ENCODE measurements around the gene HOXA11. TPM values are rescaled to one million over a fixed set of nuclear protein-coding genes. Genes with fewer than 3 reads are reported as not detected.
A peak's percentile ranks its signal among the peaks of the same experiment; 100 is the strongest.

Gene HOXA11
- total and polyA plus RNA-seq, 10 of the 15 experiments (the other 5 are each of a cell fraction or from before 2014, with no cell fraction given) = not detected

- FAIRE-seq = no peak
- H3K36me3 ChIP-seq (ENCODE audit: control insufficient read depth in 2 of 2, insufficient read depth in 2 of 2, low read length in 1 of 2) = no peaks in the 10 kb centered on the region; a peak in 1 of 4 replicates
- ATAC-seq = no peak
- DNase-seq (ENCODE audit: low read depth, low spot score) = no peak
- WGBS (ENCODE audit: insufficient coverage, insufficient replicate concordance, low lambda C conversion rate, missing lambda C conversion rate) = 32% methylated on average over 39 of the region's 46 CpGs
- BruUV-seq (replicated peaks) = no TSS peak
- intact Hi-C loops (cut with micrococcal nuclease; ENCODE audit: unreplicated experiment) = no loop called here
- no peaks in the 10 kb centered on the region for H3K79me2 ChIP-seq (ENCODE audit: control insufficient read depth, insufficient read depth, low read length)
- H3K9me3 ChIP-seq (replicated peaks; ENCODE audit: control insufficient read depth, insufficient read depth, low read length) = peaks cover 2% of the 10 kb centered on the region; the same call in 1 of the 3 replicates
- in situ Hi-C loops (cut with MboI) = loop anchor here (25.0 kb wide), 1 partner anchor 1079 kb away; no protein-coding TSS in a partner anchor
- no peak overlapping the region for H3K4me3 ChIP-seq
- POLR2A ChIA-PET = no interaction called here
- SMC1A ChIA-PET (ENCODE audit: uncharacterized antibody, unreplicated experiment) = no interaction called here
- no peaks in the 10 kb centered on the region for H3K4me1 ChIP-seq (ENCODE audit: control insufficient read depth, insufficient read depth, low read length)
- RAD21 ChIA-PET (ENCODE audit: unreplicated experiment) = no interaction called here
- H3K27me3 ChIP-seq (replicated peaks in 1 of 2; ENCODE audit: control insufficient read depth in 2 of 2, insufficient read depth in 2 of 2, low read length in 1 of 2) = peaks cover 19 to 41% of the 10 kb centered on the region in 2 experiments
- CTCF ChIA-PET = interaction anchor here (1.0 kb wide), 1 partner anchor 16 kb away, joined by 4 read pairs; no protein-coding TSS in a partner anchor
- H2AFZ ChIP-seq (ENCODE audit: control insufficient read depth, low read depth, low read length) = no peak overlapping the region
- H3K9ac ChIP-seq (ENCODE audit: control insufficient read depth, insufficient read depth, low read length) = no peak overlapping the region
- no peak overlapping the region for H3K4me2 ChIP-seq (ENCODE audit: control insufficient read depth, insufficient read depth)
- no peak for TF ChIP-seq SPI1 (IDR thresholded peaks at IDR 0.05; ENCODE audit: borderline replicate concordance, insufficient read depth, low read depth, low read length)
- TF ChIP-seq NRF1 (conservative IDR thresholded peaks at IDR 0.05; ENCODE audit: low read depth, low read length) = no peak
- no peak for TF ChIP-seq MEF2B (IDR thresholded peaks at IDR 0.05; ENCODE audit: partially characterized antibody, poor library complexity, severe bottlenecking)
- H4K20me1 ChIP-seq (ENCODE audit: control insufficient read depth, insufficient read depth) = no peaks in the 10 kb centered on the region
- no peak overlapping the region for H3K27ac ChIP-seq (ENCODE audit: control insufficient read depth, insufficient read depth)
Observed at GRCh38 chr7:27165996-27166530, 19.0 kb downstream of the HOXA11 start.

GRCh38 chr7:27165089-27165995 lies 19.7 kb downstream of the HOXA11 start, which contains the start of gene HOXA9:
HOXA9 (minus strand) TSS chr7:27165537; CDS start chr7:27165457, 80 bp downstream.
- H3K4me3 ChIP-seq = no peak within 1 kb of the TSS
- no peak for FAIRE-seq
- H3K4me1 ChIP-seq (ENCODE audit: control insufficient read depth, insufficient read depth, low read length) = no peaks in the 10 kb centered on the region
- no peak within 1 kb of the TSS for H3K27ac ChIP-seq (ENCODE audit: control insufficient read depth, insufficient read depth)
- H3K4me2 ChIP-seq (ENCODE audit: control insufficient read depth, insufficient read depth) = no peak within 1 kb of the TSS
- ChIA-PET CTCF (interaction anchor here (1.0 kb wide), 1 partner anchor 16 kb away, joined by 4 read pairs; no protein-coding TSS in a partner anchor), RAD21 (ENCODE audit: unreplicated experiment) (no interaction called here), POLR2A (no interaction called here), SMC1A (ENCODE audit: uncharacterized antibody, unreplicated experiment) (no interaction called here)
- DNase-seq (ENCODE audit: low read depth, low spot score) = no peak
- 50% methylated on average over 79 of the region's 82 CpGs for WGBS (ENCODE audit: insufficient coverage, insufficient replicate concordance, low lambda C conversion rate, missing lambda C conversion rate)
- H3K79me2 ChIP-seq (ENCODE audit: control insufficient read depth, insufficient read depth, low read length) = no peaks in the 10 kb centered on the region
- peaks cover 2% of the 10 kb centered on the region; the same call in 1 of the 3 replicates for H3K9me3 ChIP-seq (replicated peaks; ENCODE audit: control insufficient read depth, insufficient read depth, low read length)
- no peaks in the 10 kb centered on the region for H4K20me1 ChIP-seq (ENCODE audit: control insufficient read depth, insufficient read depth)
- H2AFZ ChIP-seq (ENCODE audit: control insufficient read depth, low read depth, low read length) = no peak within 1 kb of the TSS
- no peak for TF ChIP-seq SPI1 (IDR thresholded peaks at IDR 0.05; ENCODE audit: borderline replicate concordance, insufficient read depth, low read depth, low read length)
- TF ChIP-seq SUZ12 (IDR thresholded peaks at IDR 0.05; ENCODE audit: unreplicated experiment) = peak; percentile 10
- TF ChIP-seq USF1 (IDR thresholded peaks at IDR 0.05; ENCODE audit: borderline replicate concordance, extremely low read length, insufficient read depth, low read depth, low read length) = peak; percentile 10
- intact Hi-C loops (cut with micrococcal nuclease; ENCODE audit: unreplicated experiment) = no loop called here
- no peak for ATAC-seq
- H3K27me3 ChIP-seq (replicated peaks in 1 of 2; ENCODE audit: control insufficient read depth in 2 of 2, insufficient read depth in 2 of 2, low read length in 1 of 2) = peaks cover 19 to 39% of the 10 kb centered on the region in 2 experiments
- H3K9ac ChIP-seq (ENCODE audit: control insufficient read depth, insufficient read depth, low read length) = no peak within 1 kb of the TSS
- in situ Hi-C loops (cut with MboI) = loop anchor here (25.0 kb wide), 1 partner anchor 1078 kb away; no protein-coding TSS in a partner anchor
- no peaks in the 10 kb centered on the region; a peak in 1 of 4 replicates for H3K36me3 ChIP-seq (ENCODE audit: control insufficient read depth in 2 of 2, insufficient read depth in 2 of 2, low read length in 1 of 2)
- BruUV-seq (replicated peaks) = no TSS peak
